GM23338 (cell line): Measurements from ENCODE around the gene HCK. TPM values are rescaled to one million over a fixed set of nuclear protein-coding genes. Genes with fewer than 3 reads are reported as not detected.

Experiments
- ATAC-seq: fragments of 200-7000 bp; cut with Tn5 transposase; 3 replicates; pipeline ENCODE4 v1.9.1; 2020
- DNase-seq: peaks from one replicate; pipeline ENCODE4 v3.0.0-alpha.2; 2015; ENCODE audit warnings: low spot score
- H2AFZ ChIP-seq: fragments of 200-600 bp; sonication (generic); 2 replicates; pipeline ENCODE4 v1.8.0; 2016; ENCODE audit warnings: antibody characterized with exemption, mild to moderate bottlenecking, moderate library complexity
- H3F3A ChIP-seq: fragments of 200-600 bp; sonication (generic); replicated peaks from 2 replicates; pipeline ENCODE4 v1.8.0; 2017; ENCODE audit warnings: antibody characterized with exemption, mixed run types, low read depth
- H3K27ac ChIP-seq: fragments of 200-600 bp; sonication (generic); 2 replicates; pipeline ENCODE4 v1.6.1; 2016; ENCODE audit warnings: low read depth
- H3K27me3 ChIP-seq: fragments of 200-600 bp; sonication (generic); 2 replicates; pipeline ENCODE4 v1.8.0; 2016; ENCODE audit warnings: mild to moderate bottlenecking, mixed run types, moderate library complexity; ENCODE audit not compliant: insufficient read depth
- H3K36me3 ChIP-seq: fragments of 200-600 bp; sonication (generic); 2 replicates; pipeline ENCODE4 v1.8.0; 2016; ENCODE audit warnings: mild to moderate bottlenecking; ENCODE audit not compliant: insufficient read depth
- H3K4me1 ChIP-seq: fragments of 200-600 bp; sonication (generic); 2 replicates; pipeline ENCODE4 v1.8.0; 2016; ENCODE audit warnings: mild to moderate bottlenecking, moderate library complexity; ENCODE audit not compliant: insufficient read depth
- H3K4me2 ChIP-seq: fragments of 200-600 bp; sonication (generic); 2 replicates; pipeline ENCODE4 v1.7.1; 2017; ENCODE audit warnings: mixed run types
- H3K4me3 ChIP-seq: fragments of 200-600 bp; sonication (generic); 2 replicates; pipeline ENCODE4 v1.6.1; 2016; ENCODE audit warnings: mixed run types
- H3K79me2 ChIP-seq: fragments of 200-600 bp; sonication (generic); replicated peaks from 2 replicates; pipeline ENCODE4 v1.8.0; 2017; ENCODE audit warnings: mild to moderate bottlenecking; ENCODE audit not compliant: insufficient read depth
- H3K9me2 ChIP-seq: fragments of 200-600 bp; sonication (generic); 2 replicates; pipeline ENCODE4 v1.8.0; 2017; ENCODE audit not compliant: insufficient read depth
- H4K20me1 ChIP-seq: fragments of 200-600 bp; sonication (generic); replicated peaks from 2 replicates; pipeline ENCODE4 v1.8.0; 2017; ENCODE audit warnings: mild to moderate bottlenecking; ENCODE audit not compliant: insufficient read depth
- H3K27ac Mint-ChIP-seq: 2 replicates; pipeline ENCODE4 v1.8.0; 2020; ENCODE audit warnings: inconsistent platforms, mild to moderate bottlenecking, moderate library complexity, mixed read lengths
- H3K27me3 Mint-ChIP-seq: 3 replicates; pipeline ENCODE4 v1.8.0; 2022; ENCODE audit warnings: low read depth, mild to moderate bottlenecking, moderate library complexity, mixed read lengths, inconsistent platforms; ENCODE audit not compliant: insufficient read depth, poor library complexity
- H3K36me3 Mint-ChIP-seq: 3 replicates; pipeline ENCODE4 v1.8.0; 2021; ENCODE audit warnings: low read depth, mild to moderate bottlenecking, inconsistent platforms, moderate library complexity, mixed read lengths
- H3K4me1 Mint-ChIP-seq: 3 replicates; pipeline ENCODE4 v1.8.0; 2020; ENCODE audit warnings: mild to moderate bottlenecking, inconsistent platforms, mixed read lengths
- H3K4me3 Mint-ChIP-seq: 3 replicates; pipeline ENCODE4 v1.8.0; 2021; ENCODE audit warnings: moderate library complexity, mild to moderate bottlenecking, inconsistent platforms, mixed read lengths
- H3K9me3 Mint-ChIP-seq: 3 replicates; pipeline ENCODE4 v1.8.0; 2020; ENCODE audit warnings: moderate library complexity, mild to moderate bottlenecking, inconsistent platforms, mixed read lengths
- ETS1 ChIP-seq: IDR thresholded peaks from 2 replicates; pipeline ENCODE4 v1.6.1; 2016; ENCODE audit warnings: antibody characterized with exemption
- EZH2 ChIP-seq: fragments of 200-600 bp; sonication (generic); IDR thresholded peaks from one replicate; pipeline ENCODE4 v1.8.0; 2017; ENCODE audit warnings: antibody characterized with exemption, mild to moderate bottlenecking, low read depth; ENCODE audit not compliant: unreplicated experiment
- EZH2phosphoT487 ChIP-seq: fragments of 200-600 bp; sonication (generic); IDR thresholded peaks from one replicate; pipeline ENCODE4 v1.8.1; 2018; ENCODE audit warnings: antibody characterized with exemption; ENCODE audit not compliant: unreplicated experiment
- JUNB ChIP-seq: IDR thresholded peaks from one replicate; pipeline ENCODE4 v1.6.1; 2016; ENCODE audit warnings: antibody characterized with exemption; ENCODE audit not compliant: unreplicated experiment
- NANOG ChIP-seq: IDR thresholded peaks from 2 replicates; pipeline ENCODE4 v1.6.1; 2016; ENCODE audit warnings: antibody characterized with exemption, borderline replicate concordance
- POLR2AphosphoS5 ChIP-seq: IDR thresholded peaks from 2 replicates; pipeline ENCODE4 v1.6.1; 2016; ENCODE audit warnings: antibody characterized with exemption, low read depth
- ZNF114 ChIP-seq: fragments of 250-450 bp; sonication (Bioruptor Pico); IDR thresholded peaks from 2 replicates; pipeline ENCODE4 v1.5.0; 2020; ENCODE audit warnings: mild to moderate bottlenecking, moderate library complexity
- ZNF331 ChIP-seq: fragments of 250-450 bp; sonication (Bioruptor Pico); IDR thresholded peaks from 2 replicates; pipeline ENCODE4 v1.5.0; 2020; ENCODE audit warnings: low read depth, mild to moderate bottlenecking, moderate library complexity
- ZNF462 ChIP-seq: fragments of 250-450 bp; sonication (Bioruptor Pico); IDR thresholded peaks from 2 replicates; pipeline ENCODE4 v1.5.0; 2020; ENCODE audit warnings: mild to moderate bottlenecking, moderate library complexity
- polyA plus RNA-seq: library from polyadenylated mRNA; unstranded; fragments of >200 nt; fragmentation: Nextera tagmentation; extraction: Ambion mirVana; gene quantifications from 2 replicates; pipeline ENCODE4 v1.2.1, GENCODE V29; 2016
- total RNA-seq: library from RNA; depleted of rRNA; stranded (reverse); fragments of >200 nt; shearing (Covaris generic); gene quantifications from 2 replicates; pipeline ENCODE4 v1.2.3, GENCODE V29; 2014
- TF ChIP-seq, protein P1 (sequence below): IDR thresholded peaks from one replicate; pipeline ENCODE4 v1.6.1; 2018; ENCODE audit warnings: antibody characterized with exemption; ENCODE audit not compliant: unreplicated experiment
- TF ChIP-seq, protein P2 (sequence below), 2 experiments: fragments of 200-600 bp in 1 of 2; sonication (generic) in 1 of 2; conservative IDR thresholded peaks; 2 replicates each; pipeline versions ENCODE4 v1.5.1 to v1.6.1; 2016 to 2017; ENCODE audit warnings: antibody characterized with exemption in 2 of 2, low read depth in 2 of 2, mild to moderate bottlenecking in 2 of 2, moderate library complexity in 1 of 2

Gene HCK
- total and polyA plus RNA-seq, 2 experiments from 2014 or later, result 0.97 TPM; not detected in 1

DNA sequence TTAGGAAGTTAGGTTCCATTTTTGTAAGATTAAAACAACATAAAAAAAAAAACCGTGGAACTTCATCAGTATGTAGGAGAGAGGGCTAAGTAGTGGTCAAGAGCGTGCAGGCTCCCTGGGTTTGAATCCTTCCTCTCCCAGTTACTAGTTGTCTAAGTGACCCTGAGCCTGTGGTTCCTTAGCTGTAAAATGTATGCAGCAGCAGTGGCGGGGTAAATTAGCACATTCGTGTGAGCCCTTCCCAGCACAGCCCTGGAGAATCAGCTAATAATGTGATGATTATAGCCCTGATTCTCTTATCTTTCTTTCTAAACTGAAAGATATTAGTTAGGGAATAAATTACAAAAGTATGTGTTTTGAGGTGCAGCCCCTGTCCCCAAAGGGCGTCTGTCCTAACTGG lies 90.0 kb downstream of the HCK start:
- Mint-ChIP-seq H3K27me3 (peaks cover 2% of the 10 kb centered on the region), H3K9me3 (no peaks in the 10 kb centered on the region; the same call in 2 of the 3 replicates), H3K4me3 (no peak overlapping the region), H3K36me3 (peaks cover 82% of the 10 kb centered on the region), H3K4me1 (no peaks in the 10 kb centered on the region), H3K27ac (no peak overlapping the region)
- Histone ChIP-seq H4K20me1 (peaks cover 29% of the 10 kb centered on the region), H3K79me2 (no peaks in the 10 kb centered on the region), H3K4me3 (no peak overlapping the region), H3K4me2 (no peak overlapping the region), H3K9me2 (no peaks in the 10 kb centered on the region), H3K27ac (no peak overlapping the region), H3K4me1 (no peaks in the 10 kb centered on the region), H3K27me3 (no peaks in the 10 kb centered on the region), H3K36me3 (peaks cover 74% of the 10 kb centered on the region), H3F3A (no peaks in the 10 kb centered on the region), H2AFZ (no peak overlapping the region)
- ATAC-seq, result no peak
- DNase-seq, result no peak
- TF ChIP-seq POLR2AphosphoS5, result no peak
- TF ChIP-seq ZNF331 (CRISPR knock-in tag), result no peak
- no peak for TF ChIP-seq NANOG
- TF ChIP-seq ETS1, result no peak
- no peak for TF ChIP-seq JUNB
- no peak for TF ChIP-seq ZNF462 (CRISPR knock-in tag)
- TF ChIP-seq ZNF114, result no peak
- TF ChIP-seq, protein P1, sequence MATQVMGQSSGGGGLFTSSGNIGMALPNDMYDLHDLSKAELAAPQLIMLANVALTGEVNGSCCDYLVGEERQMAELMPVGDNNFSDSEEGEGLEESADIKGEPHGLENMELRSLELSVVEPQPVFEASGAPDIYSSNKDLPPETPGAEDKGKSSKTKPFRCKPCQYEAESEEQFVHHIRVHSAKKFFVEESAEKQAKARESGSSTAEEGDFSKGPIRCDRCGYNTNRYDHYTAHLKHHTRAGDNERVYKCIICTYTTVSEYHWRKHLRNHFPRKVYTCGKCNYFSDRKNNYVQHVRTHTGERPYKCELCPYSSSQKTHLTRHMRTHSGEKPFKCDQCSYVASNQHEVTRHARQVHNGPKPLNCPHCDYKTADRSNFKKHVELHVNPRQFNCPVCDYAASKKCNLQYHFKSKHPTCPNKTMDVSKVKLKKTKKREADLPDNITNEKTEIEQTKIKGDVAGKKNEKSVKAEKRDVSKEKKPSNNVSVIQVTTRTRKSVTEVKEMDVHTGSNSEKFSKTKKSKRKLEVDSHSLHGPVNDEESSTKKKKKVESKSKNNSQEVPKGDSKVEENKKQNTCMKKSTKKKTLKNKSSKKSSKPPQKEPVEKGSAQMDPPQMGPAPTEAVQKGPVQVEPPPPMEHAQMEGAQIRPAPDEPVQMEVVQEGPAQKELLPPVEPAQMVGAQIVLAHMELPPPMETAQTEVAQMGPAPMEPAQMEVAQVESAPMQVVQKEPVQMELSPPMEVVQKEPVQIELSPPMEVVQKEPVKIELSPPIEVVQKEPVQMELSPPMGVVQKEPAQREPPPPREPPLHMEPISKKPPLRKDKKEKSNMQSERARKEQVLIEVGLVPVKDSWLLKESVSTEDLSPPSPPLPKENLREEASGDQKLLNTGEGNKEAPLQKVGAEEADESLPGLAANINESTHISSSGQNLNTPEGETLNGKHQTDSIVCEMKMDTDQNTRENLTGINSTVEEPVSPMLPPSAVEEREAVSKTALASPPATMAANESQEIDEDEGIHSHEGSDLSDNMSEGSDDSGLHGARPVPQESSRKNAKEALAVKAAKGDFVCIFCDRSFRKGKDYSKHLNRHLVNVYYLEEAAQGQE, result no peak
- no peak for TF ChIP-seq EZH2phosphoT487
- TF ChIP-seq EZH2, result no peak
- TF ChIP-seq, protein P2, sequence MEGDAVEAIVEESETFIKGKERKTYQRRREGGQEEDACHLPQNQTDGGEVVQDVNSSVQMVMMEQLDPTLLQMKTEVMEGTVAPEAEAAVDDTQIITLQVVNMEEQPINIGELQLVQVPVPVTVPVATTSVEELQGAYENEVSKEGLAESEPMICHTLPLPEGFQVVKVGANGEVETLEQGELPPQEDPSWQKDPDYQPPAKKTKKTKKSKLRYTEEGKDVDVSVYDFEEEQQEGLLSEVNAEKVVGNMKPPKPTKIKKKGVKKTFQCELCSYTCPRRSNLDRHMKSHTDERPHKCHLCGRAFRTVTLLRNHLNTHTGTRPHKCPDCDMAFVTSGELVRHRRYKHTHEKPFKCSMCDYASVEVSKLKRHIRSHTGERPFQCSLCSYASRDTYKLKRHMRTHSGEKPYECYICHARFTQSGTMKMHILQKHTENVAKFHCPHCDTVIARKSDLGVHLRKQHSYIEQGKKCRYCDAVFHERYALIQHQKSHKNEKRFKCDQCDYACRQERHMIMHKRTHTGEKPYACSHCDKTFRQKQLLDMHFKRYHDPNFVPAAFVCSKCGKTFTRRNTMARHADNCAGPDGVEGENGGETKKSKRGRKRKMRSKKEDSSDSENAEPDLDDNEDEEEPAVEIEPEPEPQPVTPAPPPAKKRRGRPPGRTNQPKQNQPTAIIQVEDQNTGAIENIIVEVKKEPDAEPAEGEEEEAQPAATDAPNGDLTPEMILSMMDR (conservative IDR thresholded peaks at IDR 0.05; ENCODE audit: low read depth in 2 of 2), result no peak
